IMR-90 (cell line): Measurements from ENCODE around the gene KCNK10. TPM values are rescaled to one million over a fixed set of nuclear protein-coding genes. Genes with fewer than 3 reads are reported as not detected.

Experiments used
- ATAC-seq: fragments of 200-7000 bp; cut with Tn5 transposase; 2 replicates; pipeline ENCODE4 v1.9.1; 2020; ENCODE audit warnings: low read depth, mild to moderate bottlenecking, moderate library complexity
- BruUV-seq: library from RNA; stranded (reverse); fragments of 400-500 nt; replicated peaks from 2 replicates; lab custom pipeline; 2021; lab: Mats Ljungman, UMichigan
- CTCF ChIA-PET: fragments of 300-600 bp; formaldehyde crosslinking; extraction: SDS; loops from one replicate; lab custom pipeline; 2021; ENCODE audit warnings: antibody characterized with exemption; lab: Yijun Ruan, JAX
- POLR2A ChIA-PET: fragments of 300-600 bp; sonication (Branson Sonifier 250); formaldehyde crosslinking; loops from one replicate; lab custom pipeline; 2022; ENCODE audit warnings: antibody characterized with exemption; ENCODE audit not compliant: unreplicated experiment; lab: Charles Lee
- DNase-seq: peaks from one replicate; pipeline ENCODE4 v3.0.0; 2013
- H2AFZ ChIP-seq: replicated peaks from 2 replicates; pipeline ENCODE3; 2013; ENCODE audit warnings: low read length, mild to moderate bottlenecking; ENCODE audit not compliant: poor library complexity
- H2AK5ac ChIP-seq: 2 replicates; pipeline ENCODE4 v1.6.1; 2013; ENCODE audit warnings: low read depth, low read length, inconsistent platforms
- H2AK9ac ChIP-seq: replicated peaks from 2 replicates; pipeline ENCODE3; 2013; ENCODE audit warnings: mild to moderate bottlenecking, low read depth, low read length, moderate library complexity; ENCODE audit not compliant: poor library complexity
- H2BK120ac ChIP-seq: 2 replicates; pipeline ENCODE4 v1.6.1; 2013; ENCODE audit warnings: low read depth, low read length, inconsistent platforms
- H2BK15ac ChIP-seq: 3 replicates; pipeline ENCODE4 v1.6.1; 2013; ENCODE audit warnings: low read depth, low read length, inconsistent platforms
- H2BK20ac ChIP-seq: 2 replicates; pipeline ENCODE4 v1.6.1; 2013; ENCODE audit warnings: low read depth, mild to moderate bottlenecking, inconsistent platforms, low read length, moderate library complexity
- H2BK5ac ChIP-seq: 2 replicates; pipeline ENCODE4 v1.6.1; 2013; ENCODE audit warnings: mild to moderate bottlenecking, low read depth, low read length, inconsistent platforms; ENCODE audit not compliant: poor library complexity, severe bottlenecking
- H3K14ac ChIP-seq: replicated peaks from 2 replicates; pipeline ENCODE4 v1.6.1; 2013; ENCODE audit warnings: low read depth, low read length, inconsistent platforms
- H3K18ac ChIP-seq: 2 replicates; pipeline ENCODE4 v1.6.1; 2013; ENCODE audit warnings: low read depth, low read length, control low read depth
- H3K23ac ChIP-seq: 2 replicates; pipeline ENCODE4 v1.6.1; 2013; ENCODE audit warnings: low read depth, low read length, inconsistent platforms
- H3K27ac ChIP-seq: 2 replicates; pipeline ENCODE4 v1.5.1; 2013; ENCODE audit warnings: mild to moderate bottlenecking, control low read depth, low read length; ENCODE audit not compliant: insufficient read depth
- H3K27me3 ChIP-seq: 2 replicates; pipeline ENCODE4 v1.6.1; 2013; ENCODE audit warnings: low read length; ENCODE audit not compliant: control insufficient read depth, insufficient read depth
- H3K36me3 ChIP-seq: 2 replicates; pipeline ENCODE4 v1.6.1; 2013; ENCODE audit warnings: low read length, mixed read lengths; ENCODE audit not compliant: control insufficient read depth, insufficient read depth
- H3K4ac ChIP-seq: 2 replicates; pipeline ENCODE4 v1.6.1; 2013; ENCODE audit warnings: low read depth, low read length, inconsistent platforms
- H3K4me1 ChIP-seq: 2 replicates; pipeline ENCODE4 v1.6.1; 2013; ENCODE audit warnings: low read length, mixed read lengths; ENCODE audit not compliant: control insufficient read depth, insufficient read depth
- H3K4me2 ChIP-seq: 2 replicates; pipeline ENCODE4 v1.6.1; 2013; ENCODE audit warnings: low read depth, mild to moderate bottlenecking, control low read depth, low read length, moderate library complexity
- H3K4me3 ChIP-seq: 2 replicates; pipeline ENCODE4 v1.5.1; 2013; ENCODE audit warnings: low read depth, mild to moderate bottlenecking, control low read depth, low read length, moderate library complexity; ENCODE audit not compliant: insufficient read depth
- H3K56ac ChIP-seq: 2 replicates; pipeline ENCODE4 v1.6.1; 2013; ENCODE audit warnings: low read length, inconsistent platforms; ENCODE audit not compliant: insufficient read depth; ENCODE audit errors: extremely low read depth
- H3K79me1 ChIP-seq, 2 experiments: 2 replicates each; pipeline ENCODE4 v1.6.1; 2013; ENCODE audit warnings: low read length in 2 of 2, inconsistent platforms in 1 of 2, low read depth in 1 of 2
- H3K9ac ChIP-seq: 2 replicates; pipeline ENCODE4 v1.6.1; 2013; ENCODE audit warnings: low read depth, low read length, control low read depth
- H3K9me1 ChIP-seq: 2 replicates; pipeline ENCODE4 v1.6.1; 2013; ENCODE audit warnings: low read length, inconsistent platforms; ENCODE audit not compliant: insufficient read depth
- H3K9me3 ChIP-seq: 2 replicates; pipeline ENCODE4 v1.6.1; 2013; ENCODE audit warnings: low read length; ENCODE audit not compliant: control insufficient read depth, insufficient read depth
- H4K20me1 ChIP-seq: 2 replicates; pipeline ENCODE4 v1.6.1; 2013; ENCODE audit warnings: low read length, inconsistent platforms; ENCODE audit not compliant: insufficient read depth
- H4K5ac ChIP-seq: 2 replicates; pipeline ENCODE4 v1.6.1; 2013; ENCODE audit warnings: mild to moderate bottlenecking, low read depth, low read length, control low read depth
- H4K8ac ChIP-seq, 2 experiments: 2 replicates each; pipeline ENCODE4 v1.6.1; 2013; ENCODE audit warnings: low read depth in 2 of 2, low read length in 2 of 2, control low read depth in 1 of 2, inconsistent platforms in 1 of 2
- H4K91ac ChIP-seq: 2 replicates; pipeline ENCODE4 v1.6.1; 2013; ENCODE audit warnings: low read depth, low read length, inconsistent platforms; ENCODE audit not compliant: insufficient read depth
- CEBPB ChIP-seq: IDR thresholded peaks from 2 replicates; pipeline ENCODE4 v1.6.1; 2012; ENCODE audit warnings: low read depth, low read length, improper control_type of control experiment
- FOS ChIP-seq: fragments of 150-350 bp; IDR thresholded peaks from 2 replicates; pipeline ENCODE4 v1.6.1; 2016; ENCODE audit warnings: low read depth, low read length
- MAFK ChIP-seq: IDR thresholded peaks from 2 replicates; pipeline ENCODE4 v1.6.1; 2012; ENCODE audit warnings: low read depth, low read length, improper control_type of control experiment
- MAZ ChIP-seq: IDR thresholded peaks from 2 replicates; pipeline ENCODE4 v1.6.1; 2012; ENCODE audit warnings: low read depth, mild to moderate bottlenecking, low read length, improper control_type of control experiment, moderate library complexity, borderline replicate concordance
- MXI1 ChIP-seq: IDR thresholded peaks from 2 replicates; pipeline ENCODE4 v1.6.1; 2012; ENCODE audit warnings: low read depth, mild to moderate bottlenecking, low read length, moderate library complexity, borderline replicate concordance
- NFE2L2 ChIP-seq: fragments of 150-350 bp; IDR thresholded peaks from 2 replicates; pipeline ENCODE4 v1.6.1; 2016; ENCODE audit warnings: low read depth, mild to moderate bottlenecking, low read length
- POLR2A ChIP-seq: IDR thresholded peaks from 2 replicates; pipeline ENCODE4 v1.6.1; 2012; ENCODE audit warnings: mild to moderate bottlenecking, low read depth, low read length
- RAD21 ChIP-seq: IDR thresholded peaks from 2 replicates; pipeline ENCODE4 v1.6.1; 2012; ENCODE audit warnings: low read length, improper control_type of control experiment
- RFX5 ChIP-seq: IDR thresholded peaks from 2 replicates; pipeline ENCODE4 v1.8.0; 2012; ENCODE audit warnings: low read depth, mild to moderate bottlenecking, low read length, moderate library complexity
- WGBS, 2 experiments: methylation state at CpG; one replicate each; pipeline versions ENCODE4 v1.1.5 to v1.1.7; 2013; ENCODE audit warnings: missing lambda C conversion rate in 2 of 2; ENCODE audit not compliant: insufficient read length in 1 of 2; ENCODE audit errors: extremely low coverage in 2 of 2; 5-methylcytosine and 5-hydroxymethylcytosine counted together
- dilution Hi-C: fragments of 300-500 bp; cut with HindIII; formaldehyde crosslinking; loops from one replicate; pipeline ENCODE4 v1.14.3; 2018; ENCODE audit warnings: low sequenced_read_pairs; ENCODE audit not compliant: unreplicated experiment
- in situ Hi-C: fragments of 300-500 bp; cut with MboI; formaldehyde crosslinking; loops from 3 replicates; pipeline ENCODE4 v1.14.3; 2019; ENCODE audit warnings: low sequenced_read_pairs, inconsistent platforms, mixed read lengths
- intact Hi-C: fragments of 100-400 bp; cut with micrococcal nuclease; formaldehyde crosslinking; loops from 2 replicates; pipeline ENCODE4 v1.10.0; 2022
- polyA plus RNA-seq, 3 experiments: library from polyadenylated mRNA; depleted of rRNA; stranded (reverse); fragments of >200 nt; gene quantifications; 2 replicates each; pipeline ENCODE4 v1.2.3, GENCODE V29; 2012; ENCODE audit warnings: low replicate concordance in 1 of 3
- total RNA-seq: library from RNA; depleted of rRNA; stranded (reverse); fragments of >200 nt; gene quantifications from 2 replicates; pipeline ENCODE4 v1.2.3, GENCODE V29; 2012
- TF ChIP-seq, protein P1 (sequence below): conservative IDR thresholded peaks from 2 replicates; pipeline ENCODE4 v1.5.1; 2012; ENCODE audit warnings: mild to moderate bottlenecking, low read depth, low read length, improper control_type of control experiment
- TF ChIP-seq, protein P2 (sequence below): fragments of 150-350 bp; IDR thresholded peaks from 2 replicates; pipeline ENCODE4 v1.6.1; 2016; ENCODE audit warnings: low read depth, mild to moderate bottlenecking, low read length, moderate library complexity, borderline replicate concordance

Gene KCNK10
- total and polyA plus RNA-seq, 2 of the 4 experiments (the other 2 are of a cell fraction), result not detected

DNA sequence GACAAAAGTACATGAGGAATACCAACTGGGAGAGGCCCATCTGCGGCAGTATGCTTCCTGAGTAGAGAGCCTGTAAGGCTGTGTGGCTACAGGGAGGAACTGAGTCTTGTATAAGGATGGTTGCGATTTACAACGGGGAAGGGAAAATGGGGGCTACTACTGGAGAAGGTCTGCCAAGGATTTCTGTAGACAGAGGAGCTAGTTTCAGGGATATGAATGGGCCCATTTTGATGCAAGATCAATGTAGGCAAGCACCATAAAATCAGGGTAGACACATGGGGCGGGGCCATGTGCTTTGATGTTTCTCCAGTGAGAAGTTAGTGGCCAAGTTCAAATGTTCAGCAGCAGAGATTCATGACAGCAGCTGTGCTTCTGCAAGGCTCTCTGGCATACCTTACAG is 168.7 kb downstream of the KCNK10 start:
- Histone ChIP-seq H3K4ac (no peak overlapping the region), H3K4me2 (no peak overlapping the region), H2AK5ac (no peak overlapping the region), H4K91ac (no peak overlapping the region), H3K9ac (no peak overlapping the region), H3K4me3 (no peak overlapping the region), H2AK9ac (no peak overlapping the region), H3K9me3 (no peaks in the 10 kb centered on the region), H3K4me1 (no peaks in the 10 kb centered on the region), H4K20me1 (no peaks in the 10 kb centered on the region), H3K36me3 (no peaks in the 10 kb centered on the region), H4K8ac (no peak overlapping the region), H2BK5ac (no peak overlapping the region), H2AFZ (no peak overlapping the region), H3K14ac (no peak overlapping the region), H3K9me1 (no peaks in the 10 kb centered on the region), H2BK15ac (no peak overlapping the region), H4K5ac (no peak overlapping the region), H2BK120ac (no peak overlapping the region), H3K18ac (no peak overlapping the region), H3K56ac (no peak overlapping the region), H3K23ac (no peak overlapping the region), H3K27me3 (no peaks in the 10 kb centered on the region), H2BK20ac (no peak overlapping the region), H3K79me1 (no peaks in the 10 kb centered on the region), H3K27ac (no peak overlapping the region)
- dilution Hi-C loops, result no loop called here
- DNase-seq, result no peak
- 30% methylated on average over 2 of the region's 4 CpGs; no CpG with 5 or more reads in 1 of the 2 experiments for WGBS, 2 experiments
- CTCF ChIA-PET, result no interaction called here
- in situ Hi-C loops, result no loop called here
- ATAC-seq, result no peak
- TF ChIP-seq, protein P1, sequence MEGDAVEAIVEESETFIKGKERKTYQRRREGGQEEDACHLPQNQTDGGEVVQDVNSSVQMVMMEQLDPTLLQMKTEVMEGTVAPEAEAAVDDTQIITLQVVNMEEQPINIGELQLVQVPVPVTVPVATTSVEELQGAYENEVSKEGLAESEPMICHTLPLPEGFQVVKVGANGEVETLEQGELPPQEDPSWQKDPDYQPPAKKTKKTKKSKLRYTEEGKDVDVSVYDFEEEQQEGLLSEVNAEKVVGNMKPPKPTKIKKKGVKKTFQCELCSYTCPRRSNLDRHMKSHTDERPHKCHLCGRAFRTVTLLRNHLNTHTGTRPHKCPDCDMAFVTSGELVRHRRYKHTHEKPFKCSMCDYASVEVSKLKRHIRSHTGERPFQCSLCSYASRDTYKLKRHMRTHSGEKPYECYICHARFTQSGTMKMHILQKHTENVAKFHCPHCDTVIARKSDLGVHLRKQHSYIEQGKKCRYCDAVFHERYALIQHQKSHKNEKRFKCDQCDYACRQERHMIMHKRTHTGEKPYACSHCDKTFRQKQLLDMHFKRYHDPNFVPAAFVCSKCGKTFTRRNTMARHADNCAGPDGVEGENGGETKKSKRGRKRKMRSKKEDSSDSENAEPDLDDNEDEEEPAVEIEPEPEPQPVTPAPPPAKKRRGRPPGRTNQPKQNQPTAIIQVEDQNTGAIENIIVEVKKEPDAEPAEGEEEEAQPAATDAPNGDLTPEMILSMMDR, result no peak
- no peak for TF ChIP-seq MAFK
- TF ChIP-seq RAD21, result no peak
- TF ChIP-seq, protein P2, sequence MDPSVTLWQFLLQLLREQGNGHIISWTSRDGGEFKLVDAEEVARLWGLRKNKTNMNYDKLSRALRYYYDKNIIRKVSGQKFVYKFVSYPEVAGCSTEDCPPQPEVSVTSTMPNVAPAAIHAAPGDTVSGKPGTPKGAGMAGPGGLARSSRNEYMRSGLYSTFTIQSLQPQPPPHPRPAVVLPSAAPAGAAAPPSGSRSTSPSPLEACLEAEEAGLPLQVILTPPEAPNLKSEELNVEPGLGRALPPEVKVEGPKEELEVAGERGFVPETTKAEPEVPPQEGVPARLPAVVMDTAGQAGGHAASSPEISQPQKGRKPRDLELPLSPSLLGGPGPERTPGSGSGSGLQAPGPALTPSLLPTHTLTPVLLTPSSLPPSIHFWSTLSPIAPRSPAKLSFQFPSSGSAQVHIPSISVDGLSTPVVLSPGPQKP, result no peak
- no peak for TF ChIP-seq RFX5
- no peak for TF ChIP-seq CEBPB
- TF ChIP-seq FOS, result no peak
- TF ChIP-seq POLR2A, result no peak
- no peak for TF ChIP-seq MAZ
- TF ChIP-seq NFE2L2, result no peak
- TF ChIP-seq MXI1, result no peak
- no TSS peak for BruUV-seq
- intact Hi-C loops, result no loop called here
- POLR2A ChIA-PET, result no interaction called here
